Measurements from ENCODE around the gene KRTAP6-1.

The KRTAP6-1 gene

DNA sequence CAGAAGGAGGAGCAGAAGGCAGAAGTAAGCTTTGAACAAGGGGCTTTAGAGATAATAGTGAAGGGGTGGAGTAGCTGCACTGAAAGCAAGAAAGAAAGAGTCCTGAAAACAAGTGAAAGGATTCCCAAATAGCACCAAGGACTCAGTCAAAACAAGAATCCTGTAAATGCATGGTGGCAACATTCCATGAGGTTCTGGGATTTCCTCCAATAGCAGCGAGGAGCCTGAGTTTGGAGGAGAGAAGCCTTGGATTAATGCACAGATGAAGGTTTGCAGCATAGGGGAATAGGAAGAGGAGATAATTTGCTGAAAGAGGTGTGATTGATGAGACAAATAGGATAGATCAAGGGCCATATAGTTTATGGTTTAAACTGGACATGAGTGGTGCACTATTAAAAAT is 34.4 kb downstream of the KRTAP6-1 start:
- no peak for DNase-seq (ENCODE audit: extremely low read depth in 1 of 2, low read depth in 1 of 2)

DNA sequence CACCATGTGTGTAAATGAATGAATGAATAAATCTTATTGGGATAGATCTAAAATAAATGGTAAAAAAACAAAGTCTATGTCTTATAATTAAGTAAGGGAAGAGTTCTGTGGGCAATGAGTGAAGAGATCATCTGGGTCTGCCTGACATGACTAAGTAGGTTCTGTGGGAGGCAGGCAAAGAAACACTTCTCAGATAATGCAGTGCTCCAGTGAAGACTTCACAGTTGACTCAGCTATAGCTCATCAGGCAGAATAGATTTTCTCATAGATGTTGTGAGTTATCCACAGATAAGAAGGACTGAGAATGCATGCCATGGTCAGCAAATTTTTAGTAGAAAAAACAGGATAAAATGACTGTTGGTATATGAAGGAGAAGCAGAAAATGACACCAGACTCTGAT is 36.0 kb downstream of the KRTAP6-1 start:
- no peak for DNase-seq (ENCODE audit: extremely low read depth in 1 of 2, low read depth in 1 of 2)

DNA sequence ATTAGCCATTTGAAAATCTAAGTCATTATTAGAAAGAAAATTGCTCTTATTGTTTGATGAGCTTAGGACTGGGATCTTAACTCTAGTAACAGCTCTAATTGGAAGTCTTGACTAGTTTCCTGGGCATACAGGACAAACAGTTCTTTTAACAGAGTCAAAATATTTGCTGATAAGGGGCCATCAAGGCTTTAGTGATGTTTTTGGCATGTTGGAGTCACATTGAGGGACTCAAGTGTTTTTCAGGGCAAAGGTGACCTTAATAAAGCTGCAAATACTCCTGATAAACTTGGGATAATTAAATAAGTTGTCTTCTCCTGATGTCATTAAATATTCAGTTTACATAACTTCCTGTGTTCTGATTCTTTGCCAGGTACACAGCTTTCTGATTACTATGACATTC is 46.1 kb downstream of the KRTAP6-1 start:
- no peak for DNase-seq (ENCODE audit: extremely low read depth in 1 of 2, low read depth in 1 of 2)

GRCh38 chr21:30563630-30564029 is 50.1 kb downstream of the KRTAP6-1 start:
- DNase-seq (ENCODE audit: extremely low read depth in 1 of 2, low read depth in 1 of 2) = no peak
